HEK293 (cell line): Measurements from ENCODE around the gene HEXIM1.

Experiments
- CTCF ChIA-PET: fragments of 350-600 bp; formaldehyde crosslinking; extraction: SDS; loops from one replicate; lab custom pipeline; 2021; ENCODE audit warnings: antibody characterized with exemption; lab: Yijun Ruan, JAX
- POLR2A ChIA-PET: fragments of 300-600 bp; formaldehyde crosslinking; extraction: SDS; loops from one replicate; lab custom pipeline; 2020; ENCODE audit warnings: antibody characterized with exemption, inconsistent platforms; lab: Yijun Ruan, JAX
- H3K27ac ChIP-seq: fragments of 200-500 bp; sonication (Bioruptor generic); 2 replicates; pipeline ENCODE4 v1.5.1; 2014; ENCODE audit warnings: low read depth, low read length, control low read depth, inconsistent platforms; ENCODE audit errors: extremely low read depth
- H3K36me3 ChIP-seq, 2 experiments: fragments of 200-500 bp in 1 of 2; sonication (Bioruptor generic) in 1 of 2; 1 replicate in 1 of 2; 2 replicates in 1 of 2; pipeline ENCODE4 v1.5.1; 2014 to 2017; ENCODE audit warnings: inconsistent platforms in 2 of 2, low read length in 2 of 2; ENCODE audit not compliant: control insufficient read depth in 2 of 2, insufficient read depth in 1 of 2
- H3K4me1 ChIP-seq: fragments of 200-500 bp; sonication (Bioruptor generic); 2 replicates; pipeline ENCODE4 v1.5.1; 2014; ENCODE audit warnings: mild to moderate bottlenecking, low read length, inconsistent platforms; ENCODE audit not compliant: control insufficient read depth, insufficient read depth
- H3K4me3 ChIP-seq: 2 replicates; pipeline ENCODE4 v1.5.1; 2011; ENCODE audit warnings: low read depth, mild to moderate bottlenecking, control low read depth, low read length, moderate library complexity
- H3K9me3 ChIP-seq: fragments of 200-500 bp; sonication (Bioruptor generic); 2 replicates; pipeline ENCODE4 v1.5.1; 2014; ENCODE audit warnings: low read depth, low read length, inconsistent platforms; ENCODE audit not compliant: control insufficient read depth, insufficient read depth
- AEBP2 ChIP-seq: fragments of 450-650 bp; formaldehyde crosslinking; IDR thresholded peaks from 2 replicates; pipeline ENCODE4 v1.5.1; 2016; ENCODE audit warnings: missing biosample characterization, missing genetic modification characterization, borderline replicate concordance
- BCL11B ChIP-seq: fragments of 450-650 bp; formaldehyde crosslinking; IDR thresholded peaks from 2 replicates; pipeline ENCODE4 v1.5.1; 2016; ENCODE audit warnings: low read depth, missing biosample characterization, missing genetic modification characterization
- ELK4 ChIP-seq: IDR thresholded peaks from 2 replicates; pipeline ENCODE4 v1.6.1; 2011; ENCODE audit warnings: mild to moderate bottlenecking, low read depth, low read length, borderline replicate concordance
- GFI1B ChIP-seq: fragments of 450-650 bp; formaldehyde crosslinking; IDR thresholded peaks from 2 replicates; pipeline ENCODE4 v1.5.1; 2016; ENCODE audit warnings: missing biosample characterization, missing genetic modification characterization
- HIC1 ChIP-seq: fragments of 450-650 bp; formaldehyde crosslinking; IDR thresholded peaks from 2 replicates; pipeline ENCODE4 v1.5.1; 2016; ENCODE audit warnings: missing biosample characterization, missing genetic modification characterization
- TRIM28 ChIP-seq: IDR thresholded peaks from 2 replicates; pipeline ENCODE4 v1.6.1; 2011; ENCODE audit warnings: low read length, control low read depth, borderline replicate concordance
- YY1 ChIP-seq: fragments of 450-650 bp; formaldehyde crosslinking; IDR thresholded peaks from 2 replicates; pipeline ENCODE4 v1.5.1; 2018; ENCODE audit warnings: missing biosample characterization, missing genetic modification characterization
- ZBTB1 ChIP-seq: fragments of 450-650 bp; formaldehyde crosslinking; IDR thresholded peaks from 2 replicates; pipeline ENCODE4 v1.5.1; 2016; ENCODE audit warnings: missing biosample characterization, missing genetic modification characterization
- ZBTB44 ChIP-seq: fragments of 450-650 bp; IDR thresholded peaks from 2 replicates; pipeline ENCODE4 v1.5.1; 2018; ENCODE audit warnings: missing biosample characterization, mild to moderate bottlenecking, missing genetic modification characterization
- ZNF133 ChIP-seq: fragments of 450-650 bp; formaldehyde crosslinking; IDR thresholded peaks from 2 replicates; pipeline ENCODE4 v1.5.1; 2016; ENCODE audit warnings: missing biosample characterization, missing genetic modification characterization
- ZNF174 ChIP-seq: fragments of 450-650 bp; formaldehyde crosslinking; IDR thresholded peaks from 2 replicates; pipeline ENCODE4 v1.5.0; 2017; ENCODE audit warnings: missing biosample characterization, mild to moderate bottlenecking, missing genetic modification characterization
- ZNF239 ChIP-seq: fragments of 450-650 bp; formaldehyde crosslinking; IDR thresholded peaks from 2 replicates; pipeline ENCODE4 v1.5.1; 2016; ENCODE audit warnings: missing biosample characterization, missing genetic modification characterization
- ZNF311 ChIP-seq: fragments of 450-650 bp; formaldehyde crosslinking; IDR thresholded peaks from 2 replicates; pipeline ENCODE4 v1.5.1; 2017; ENCODE audit warnings: missing biosample characterization, missing genetic modification characterization, borderline replicate concordance
- ZNF416 ChIP-seq: fragments of 450-650 bp; formaldehyde crosslinking; IDR thresholded peaks from 2 replicates; pipeline ENCODE4 v1.5.1; 2016; ENCODE audit warnings: missing biosample characterization, missing genetic modification characterization
- ZNF558 ChIP-seq: fragments of 450-650 bp; formaldehyde crosslinking; IDR thresholded peaks from 2 replicates; pipeline ENCODE4 v1.5.1; 2016; ENCODE audit warnings: missing biosample characterization, missing genetic modification characterization
- ZNF571 ChIP-seq: fragments of 450-650 bp; formaldehyde crosslinking; IDR thresholded peaks from 2 replicates; pipeline ENCODE4 v1.5.0; 2017; ENCODE audit warnings: missing biosample characterization, missing genetic modification characterization
- ZNF654 ChIP-seq: fragments of 450-650 bp; formaldehyde crosslinking; IDR thresholded peaks from 2 replicates; pipeline ENCODE4 v1.5.1; 2016; ENCODE audit warnings: low read depth, missing biosample characterization, missing genetic modification characterization

HEXIM1 gene

GRCh38 chr17:45175759-45176115, 27.5 kb downstream of the HEXIM1 start:
- Histone ChIP-seq H3K4me1 (peaks cover 23% of the 10 kb centered on the region), H3K4me3 (no peak overlapping the region), H3K36me3 (peaks cover 0 to 2% of the 10 kb centered on the region in 2 experiments; a peak in 1 of 3 replicates), H3K9me3 (no peaks in the 10 kb centered on the region), H3K27ac (peak overlapping the region; percentile 52; the same call in 1 of the 2 replicates)
- TF ChIP-seq ZBTB44 (tag by site-specific recombination) (no peak), BCL11B (tag by site-specific recombination) (no peak), ELK4 (no peak), TRIM28 (no peak)
- ChIA-PET CTCF (interaction anchor here (0.7 to 2.3 kb wide), 6 partner anchors 19 to 60 kb away, joined by 3 to 22 read pairs (median 6); partner anchors contain the start of gene ACBD4), POLR2A (interaction anchor here (0.6 to 3.1 kb wide), 9 partner anchors 15 to 480 kb away, joined by 3 to 57 read pairs (median 5); partner anchors contain the start of genes HEXIM1 and HEXIM2)

GRCh38 chr17:45177563-45177962, 29.3 kb downstream of the HEXIM1 start:
- Histone ChIP-seq H3K27ac (no peak overlapping the region), H3K4me3 (no peak overlapping the region), H3K36me3 (no peaks in the 10 kb centered on the region), H3K4me1 (peaks cover 13% of the 10 kb centered on the region), H3K9me3 (no peaks in the 10 kb centered on the region)
- CTCF ChIA-PET = interaction anchor here (1.4 to 2.3 kb wide), 4 partner anchors 20 to 69 kb away, joined by 3 to 22 read pairs (median 10); partner anchors contain the start of gene ACBD4
- TF ChIP-seq ZNF133 = no peak
- no peak for TF ChIP-seq YY1 (tag by site-specific recombination)
- no peak for TF ChIP-seq HIC1 (tag by site-specific recombination)
- TF ChIP-seq ZNF311 (tag by site-specific recombination) = no peak
- TF ChIP-seq ZNF654 = no peak
- no peak for TF ChIP-seq ZNF571 (tag by site-specific recombination)
- no peak for TF ChIP-seq ZNF416 (tag by site-specific recombination)
- TF ChIP-seq ZNF239 (tag by site-specific recombination) = no peak
- no peak for TF ChIP-seq ZBTB1
- no peak for TF ChIP-seq GFI1B (tag by site-specific recombination)
- POLR2A ChIA-PET = interaction anchor here (1.4 to 3.1 kb wide), 2 partner anchors 16 to 21 kb away, joined by 3 to 40 read pairs; partner anchors contain the start of gene HEXIM2

DNA sequence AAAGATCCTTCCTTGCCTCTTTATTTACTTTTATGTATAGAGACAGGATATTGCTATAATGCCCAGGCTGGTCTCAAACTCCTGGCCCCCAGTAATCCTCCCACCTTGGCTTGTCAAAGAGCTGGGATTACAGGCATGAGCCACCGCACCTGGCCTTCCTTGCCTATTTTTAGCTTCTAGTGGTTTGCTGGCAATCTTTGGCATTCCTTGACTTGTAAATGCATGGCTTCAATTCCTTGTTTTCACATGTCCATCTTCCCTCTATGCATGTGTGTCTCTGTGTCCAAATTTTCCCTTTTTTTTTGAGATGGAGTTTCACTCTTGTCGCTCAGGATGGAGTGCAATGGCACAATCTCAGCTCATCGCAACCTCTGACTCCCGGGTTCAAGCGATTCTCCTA, 35.9 kb downstream of the HEXIM1 start:
- H3K27ac ChIP-seq = no peak overlapping the region
- no peaks in the 10 kb centered on the region for H3K36me3 ChIP-seq
- no peak overlapping the region for H3K4me3 ChIP-seq
- CTCF ChIA-PET = interaction anchor here (0.6 to 3.3 kb wide), 6 partner anchors 9 to 49 kb away, joined by 4 to 27 read pairs (median 6); partner anchors contain the start of gene ACBD4
- TF ChIP-seq ZNF174 (tag by site-specific recombination) = no peak
- TF ChIP-seq AEBP2 (tag by site-specific recombination) = no peak
- TF ChIP-seq ZNF558 (tag by site-specific recombination) = peak; percentile 77; the same call in 1 of the 2 replicates
- TF ChIP-seq, all 188 proteins: peak for 1
- POLR2A ChIA-PET = interaction anchor here (1.6 kb wide), 1 partner anchor 23 kb away, joined by 6 read pairs; no protein-coding TSS in a partner anchor
- H3K4me1 ChIP-seq = no peaks in the 10 kb centered on the region
- no peaks in the 10 kb centered on the region for H3K9me3 ChIP-seq
